KOPT-K1 (cell line): ENCODE data around the gene LAMB3.
"Not testable (repeated sequence)": the region's sequence is repeated elsewhere in the genome, so short reads cannot be mapped to it uniquely, and the experiment has no call there.

Experiments used
- H3K27ac ChIP-seq: fragments of 200-600 bp; sonication (generic); 2 replicates; pipeline ENCODE4 v1.5.1; 2016; ENCODE audit warnings: antibody characterized with exemption, mild to moderate bottlenecking, low read depth, low read length; ENCODE audit not compliant: poor library complexity, severe bottlenecking
- H3K36me3 ChIP-seq: fragments of 200-600 bp; sonication (generic); 2 replicates; pipeline ENCODE4 v1.5.1; 2017; ENCODE audit warnings: antibody characterized with exemption, mild to moderate bottlenecking, low read length, moderate library complexity; ENCODE audit not compliant: insufficient read depth
- H3K9me3 ChIP-seq: fragments of 200-600 bp; sonication (generic); 2 replicates; pipeline ENCODE4 v1.5.1; 2017; ENCODE audit warnings: antibody characterized with exemption, low read length, mild to moderate bottlenecking; ENCODE audit not compliant: insufficient read depth, poor library complexity, severe bottlenecking

Gene LAMB3

DNA sequence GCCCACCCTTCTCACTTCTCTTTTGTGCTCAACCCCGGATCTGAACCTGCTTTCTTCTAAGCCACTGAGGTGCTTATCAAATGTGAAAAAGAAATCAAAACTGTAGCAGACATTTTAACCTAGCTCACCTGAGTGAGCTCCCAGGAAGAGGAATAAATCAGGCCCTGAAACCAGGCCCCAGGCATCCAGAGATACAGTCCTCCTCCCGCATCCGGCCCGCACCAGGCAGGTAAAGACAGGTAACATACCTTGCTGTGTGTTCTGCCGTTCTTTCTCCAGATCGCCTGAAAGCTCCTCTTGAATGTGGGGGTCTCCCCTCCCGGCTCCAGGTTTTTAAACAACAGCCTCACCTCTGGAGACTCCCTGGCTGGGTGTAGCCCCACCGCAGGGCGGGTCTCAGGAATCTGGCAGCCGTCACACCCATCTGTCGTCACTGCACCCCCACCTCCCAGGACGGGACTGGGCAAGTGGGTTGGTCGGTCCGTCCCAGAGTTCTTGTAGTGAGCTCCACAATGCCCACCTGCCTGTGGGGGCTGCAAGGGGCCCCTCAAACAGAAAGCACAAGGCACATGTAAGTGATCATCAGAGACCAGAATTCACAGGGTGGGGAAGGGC is at the start of gene LAMB3:
Gene LAMB3, minus strand, starts transcription at position 305 of the 615 bp plus-strand sequence. CDS start 1,481 bp downstream, outside the sequence.
- Histone ChIP-seq H3K9me3 (no peaks in the 10 kb centered on the region), H3K27ac (no peak within 1 kb of the TSS), H3K36me3 (no peaks in the 10 kb centered on the region)

DNA sequence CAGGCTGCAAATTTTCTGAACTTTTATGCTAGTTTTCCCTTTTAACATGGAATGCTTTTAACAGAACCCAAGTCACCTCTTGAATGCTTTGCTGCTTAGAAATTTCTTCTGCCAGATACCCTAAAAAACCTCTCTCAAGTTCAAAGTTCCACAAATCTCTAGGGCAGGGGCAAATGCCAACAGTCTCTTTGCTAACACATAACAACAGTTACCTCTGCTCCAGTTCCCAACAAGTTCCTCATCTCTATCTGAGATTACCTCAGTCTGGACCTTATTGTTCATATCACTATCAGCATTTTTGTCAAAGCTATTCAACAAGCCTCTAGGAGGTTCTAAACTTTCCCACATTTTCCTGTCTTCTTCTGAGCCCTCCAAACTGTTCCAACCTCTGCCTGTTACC is 48.5 kb upstream of the LAMB3 start:
- not testable (repeated sequence) for H3K9me3 ChIP-seq, H3K27ac ChIP-seq, H3K36me3 ChIP-seq

GRCh38 chr1:209697126-209697525 is 44.9 kb upstream of the LAMB3 start:
- Histone ChIP-seq H3K9me3 (no peaks in the 10 kb centered on the region), H3K27ac (no peak overlapping the region), H3K36me3 (no peaks in the 10 kb centered on the region)

DNA sequence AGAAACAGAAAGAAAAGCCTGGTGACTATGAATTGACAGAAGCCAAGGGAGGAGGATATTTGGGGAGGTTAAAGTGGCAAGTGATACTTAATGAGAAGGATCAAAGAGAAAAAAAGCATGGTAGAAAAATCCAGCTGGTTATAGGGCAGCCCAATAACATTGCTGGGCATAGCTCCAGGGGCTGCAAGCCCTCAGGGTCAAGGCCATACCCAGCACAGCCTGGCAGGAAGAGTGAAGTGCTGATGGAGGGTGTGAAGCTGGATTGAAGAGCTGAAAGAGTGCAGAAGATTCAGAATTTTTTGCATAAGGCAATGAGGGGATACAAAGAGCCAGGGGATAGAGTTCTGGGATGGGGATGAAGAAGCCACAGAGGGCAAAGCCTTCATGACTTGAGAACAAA is 44.4 kb upstream of the LAMB3 start:
- H3K27ac ChIP-seq = no peak overlapping the region

DNA sequence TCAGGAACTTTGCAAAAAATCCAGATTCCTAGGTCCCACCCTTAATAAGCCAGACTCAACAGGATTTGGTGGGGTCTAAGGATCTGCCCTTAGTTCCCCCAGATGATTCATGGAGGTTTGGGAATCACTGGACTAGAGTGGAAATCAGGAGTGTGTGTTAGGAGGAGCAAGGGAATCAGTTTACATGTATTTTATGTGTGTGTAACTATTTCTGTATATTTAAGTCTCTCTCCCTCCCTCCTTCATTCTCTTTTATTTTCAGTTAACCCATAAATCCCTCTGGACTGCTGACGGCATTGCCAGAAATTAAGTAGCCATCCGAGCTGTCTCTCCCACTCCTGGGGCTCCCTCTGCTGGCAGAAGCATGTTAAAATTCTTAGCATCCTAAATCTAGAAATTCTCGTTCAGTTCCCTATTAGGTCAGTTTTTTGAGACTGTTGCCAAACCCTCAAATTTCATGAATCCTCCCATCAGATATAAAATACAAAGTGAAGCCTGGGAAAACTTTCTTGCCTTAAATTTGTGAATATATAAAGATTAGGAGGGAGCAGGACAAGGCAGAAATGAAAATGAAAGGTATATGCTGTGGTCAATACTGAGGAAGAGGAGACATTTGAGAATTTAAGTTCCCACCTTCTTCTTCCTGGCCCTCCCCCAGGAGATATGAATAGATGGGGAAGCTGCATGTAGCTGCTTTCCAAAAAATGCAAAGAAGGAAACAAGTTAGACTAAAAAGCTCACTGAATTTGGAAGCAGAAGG is 40.7 kb upstream of the LAMB3 start:
- Histone ChIP-seq H3K9me3 (no peaks in the 10 kb centered on the region), H3K27ac (no peak overlapping the region), H3K36me3 (no peaks in the 10 kb centered on the region)

More for the DNA sequence above, 44.4 kb upstream of the LAMB3 start:
- Histone ChIP-seq H3K9me3 (no peaks in the 10 kb centered on the region), H3K36me3 (no peaks in the 10 kb centered on the region)

- Histone ChIP-seq H3K9me3 (no peaks in the 10 kb centered on the region), H3K36me3 (no peaks in the 10 kb centered on the region), H3K27ac (no peak overlapping the region)
Measured at GRCh38 chr1:209692296-209692695, 40.1 kb upstream of the LAMB3 start.

GRCh38 chr1:209691237-209691636 is 39.0 kb upstream of the LAMB3 start:
- no peaks in the 10 kb centered on the region for H3K36me3 ChIP-seq

GRCh38 chr1:209689477-209689876 is 37.3 kb upstream of the LAMB3 start:
- H3K36me3 ChIP-seq = no peaks in the 10 kb centered on the region
- H3K9me3 ChIP-seq = no peaks in the 10 kb centered on the region
- no peak overlapping the region for H3K27ac ChIP-seq

More at GRCh38 chr1:209691237-209691636, 39.0 kb upstream of the LAMB3 start:
- H3K27ac ChIP-seq = no peak overlapping the region
- no peaks in the 10 kb centered on the region for H3K9me3 ChIP-seq

- H3K27ac ChIP-seq = no peak overlapping the region
Measured at GRCh38 chr1:209688746-209689234, 36.6 kb upstream of the LAMB3 start.

GRCh38 chr1:209686322-209686721 is 34.1 kb upstream of the LAMB3 start:
- Histone ChIP-seq H3K9me3 (no peaks in the 10 kb centered on the region), H3K27ac (no peak overlapping the region), H3K36me3 (no peaks in the 10 kb centered on the region)

More at GRCh38 chr1:209688746-209689234, 36.6 kb upstream of the LAMB3 start:
- Histone ChIP-seq H3K9me3 (no peaks in the 10 kb centered on the region), H3K36me3 (no peaks in the 10 kb centered on the region)

DNA sequence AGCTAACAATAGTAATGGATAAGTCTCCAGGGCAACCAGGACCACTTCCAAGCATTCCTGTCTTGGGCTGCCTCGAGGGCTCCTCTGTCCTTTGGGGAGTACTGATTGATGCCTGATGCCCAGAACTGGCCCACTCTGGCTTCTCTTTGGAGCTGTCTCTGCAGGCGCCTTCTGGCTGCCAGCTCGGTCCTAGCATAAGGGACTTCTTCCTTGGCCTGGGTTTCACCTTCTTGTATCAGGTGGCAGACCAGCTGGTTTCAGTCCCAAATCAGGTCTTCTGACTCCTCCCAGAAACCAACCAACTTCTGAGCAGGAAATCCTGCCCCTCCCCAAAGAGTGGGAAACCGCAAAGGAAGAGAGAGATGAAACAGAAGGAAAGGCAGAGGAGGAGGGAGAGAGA is 33.6 kb upstream of the LAMB3 start:
- H3K27ac ChIP-seq = no peak overlapping the region
- no peaks in the 10 kb centered on the region for H3K9me3 ChIP-seq
- no peaks in the 10 kb centered on the region for H3K36me3 ChIP-seq

DNA sequence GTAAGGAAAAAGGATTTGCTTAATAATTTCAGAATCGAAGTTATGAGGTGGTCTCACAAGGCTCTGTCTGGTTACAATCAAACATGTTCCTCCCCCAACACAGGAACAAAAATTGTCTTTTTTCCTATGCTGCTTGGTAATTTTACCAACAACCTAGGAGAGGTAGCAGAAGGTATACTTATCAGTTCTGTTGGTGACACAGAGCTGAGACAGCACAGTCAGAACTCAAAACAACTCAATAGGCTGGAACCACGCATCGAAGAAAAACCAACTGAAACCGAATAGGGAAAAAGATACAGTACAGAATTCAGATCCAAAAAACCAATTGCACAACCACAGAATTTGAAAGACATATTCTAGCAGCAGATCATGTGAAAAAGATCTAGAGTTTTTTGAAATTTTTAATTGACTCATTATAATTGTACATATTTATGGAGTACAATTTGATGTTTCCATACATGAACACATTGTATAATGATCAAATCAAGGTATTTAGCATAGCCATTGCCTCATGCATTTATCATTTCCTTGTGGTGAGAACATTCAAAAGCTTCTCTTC is 26.8 kb upstream of the LAMB3 start:
- H3K36me3 ChIP-seq = no peaks in the 10 kb centered on the region
- H3K27ac ChIP-seq = no peak overlapping the region
- H3K9me3 ChIP-seq = no peaks in the 10 kb centered on the region

DNA sequence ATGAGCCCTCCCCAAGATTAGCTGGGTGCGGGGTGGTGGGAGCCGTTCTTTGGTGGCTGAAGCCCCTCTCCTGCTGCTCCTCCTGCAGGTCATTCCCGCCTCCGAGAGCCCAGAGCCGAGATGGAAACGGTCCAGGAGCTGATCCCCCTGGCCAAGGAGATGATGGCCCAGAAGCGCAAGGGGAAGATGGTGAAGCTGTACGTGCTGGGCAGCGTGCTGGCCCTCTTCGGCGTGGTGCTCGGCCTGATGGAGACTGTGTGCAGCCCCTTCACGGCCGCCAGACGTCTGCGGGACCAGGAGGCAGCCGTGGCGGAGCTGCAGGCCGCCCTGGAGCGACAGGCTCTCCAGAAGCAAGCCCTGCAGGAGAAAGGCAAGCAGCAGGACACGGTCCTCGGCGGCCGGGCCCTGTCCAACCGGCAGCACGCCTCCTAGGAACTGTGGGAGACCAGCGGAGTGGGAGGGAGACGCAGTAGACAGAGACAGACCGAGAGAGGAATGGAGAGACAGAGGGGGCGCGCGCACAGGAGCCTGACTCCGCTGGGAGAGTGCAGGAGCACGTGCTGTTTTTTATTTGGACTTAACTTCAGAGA is 23.4 kb upstream of the LAMB3 start:
- no peak overlapping the region for H3K27ac ChIP-seq
- H3K9me3 ChIP-seq = no peaks in the 10 kb centered on the region
- H3K36me3 ChIP-seq = no peaks in the 10 kb centered on the region

DNA sequence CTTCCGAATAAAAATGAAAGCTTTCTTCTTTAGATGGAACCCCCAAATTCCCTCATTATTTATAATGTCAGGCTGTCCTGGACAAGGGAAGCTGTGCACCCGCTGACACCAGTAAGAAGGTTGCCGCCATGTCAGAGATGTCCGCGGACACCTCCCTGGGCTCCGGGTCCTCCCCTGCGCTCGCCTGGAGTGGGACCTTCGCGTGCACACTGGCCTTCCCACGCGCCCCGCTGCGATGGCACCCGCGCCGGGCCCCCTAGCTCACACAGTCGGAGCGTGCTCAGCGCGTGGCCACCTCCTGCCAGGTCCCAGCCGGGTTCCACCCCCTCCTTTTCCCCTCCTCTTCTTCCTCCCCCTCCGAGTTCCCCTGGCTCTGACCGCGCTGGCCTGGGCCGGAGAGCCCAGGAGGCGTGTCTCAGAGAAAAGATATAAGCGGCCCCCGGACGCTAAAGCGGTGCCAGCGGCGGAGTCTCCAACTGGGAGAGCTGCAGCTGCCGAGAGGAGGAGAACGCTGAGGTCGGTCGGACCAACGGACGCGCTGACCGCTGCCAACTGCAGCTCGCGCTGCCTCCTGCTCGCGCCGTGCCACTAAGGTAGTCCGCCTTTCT is 22.8 kb upstream of the LAMB3 start, which contains the start of gene G0S2:
Gene G0S2, plus strand, starts transcription at position 456 of the 608 bp plus-strand sequence. CDS start 273 bp downstream, outside the sequence.
- Histone ChIP-seq H3K9me3 (no peaks in the 10 kb centered on the region), H3K36me3 (no peaks in the 10 kb centered on the region), H3K27ac (no peak within 1 kb of the TSS)
